K562 (cell line): ENCODE measurements around the gene VPS50. TPM values are rescaled to one million over a fixed set of nuclear protein-coding genes. Genes with fewer than 3 reads are reported as not detected.

Experiments
- ATAC-seq: fragments of 200-7000 bp; cut with Tn5 transposase; 3 replicates; pipeline ENCODE4 v1.9.1; 2020; ENCODE audit warnings: moderate library complexity
- BruUV-seq: library from RNA; stranded (reverse); fragments of 400-500 nt; replicated peaks from 2 replicates; lab custom pipeline; 2021; lab: Mats Ljungman, UMichigan
- CTCF ChIA-PET: fragments of 300-600 bp; formaldehyde crosslinking; extraction: SDS; loops from one replicate; lab custom pipeline; 2021; ENCODE audit warnings: low intra/inter-chr PET ratio; lab: Yijun Ruan, JAX
- POLR2A ChIA-PET: fragments of 300-600, 350-650 bp; sonication (Branson Sonifier 250); formaldehyde crosslinking; extraction: SDS; loops from one replicate; lab custom pipeline; 2021; ENCODE audit warnings: antibody characterized with exemption, inconsistent platforms; lab: Yijun Ruan, JAX
- DNase-seq, 4 experiments: peaks; one replicate each; pipeline versions ENCODE4 v3.0.0 to v3.0.0-alpha.2; 2011 to 2018; ENCODE audit warnings: low spot score in 3 of 4, mixed read lengths in 3 of 4; ENCODE audit errors: extremely low read depth in 1 of 4
- FAIRE-seq: peaks from 2 replicates; lab custom pipeline; 2011; peaks lifted over from hg19 to GRCh38; lab: Jason Lieb, UNC
- H2AFZ ChIP-seq: 2 replicates; pipeline ENCODE4 v1.6.0; 2011; ENCODE audit warnings: low read depth, low read length, control low read depth, inconsistent platforms
- H3K27ac ChIP-seq: fragments of 200-600 bp; 3 replicates; pipeline ENCODE4 v1.8.0; 2011; ENCODE audit warnings: low read depth, mild to moderate bottlenecking, control low read depth, inconsistent platforms, low read length, moderate library complexity, mixed read lengths; ENCODE audit errors: extremely low read depth
- H3K27me3 ChIP-seq, 2 experiments: fragments of 300-600 bp in 1 of 2; 2 replicates in 1 of 2; 3 replicates in 1 of 2; pipeline versions ENCODE4 v1.6.0 to v1.8.0; 2011; ENCODE audit warnings: inconsistent platforms in 2 of 2, low read length in 2 of 2, mild to moderate bottlenecking in 1 of 2, mixed read lengths in 1 of 2, moderate library complexity in 1 of 2; ENCODE audit not compliant: control insufficient read depth in 2 of 2, insufficient read depth in 2 of 2
- H3K36me3 ChIP-seq: fragments of 300-600 bp; 3 replicates; pipeline ENCODE4 v1.8.0; 2011; ENCODE audit warnings: mild to moderate bottlenecking, low read length, inconsistent platforms; ENCODE audit not compliant: control insufficient read depth, insufficient read depth
- H3K4me1 ChIP-seq, 2 experiments: fragments of 200-600 bp in 1 of 2; replicated peaks in 1 of 2; 2 replicates in 1 of 2; 3 replicates in 1 of 2; pipeline versions ENCODE4 v1.5.1 to v1.8.0; 2011; ENCODE audit warnings: inconsistent platforms in 2 of 2, low read length in 2 of 2, mild to moderate bottlenecking in 1 of 2, mixed read lengths in 1 of 2, moderate library complexity in 1 of 2; ENCODE audit not compliant: control insufficient read depth in 2 of 2, insufficient read depth in 2 of 2
- H3K4me2 ChIP-seq: 2 replicates; pipeline ENCODE4 v1.6.1; 2011; ENCODE audit warnings: low read length, control low read depth, inconsistent platforms, mixed read lengths; ENCODE audit not compliant: insufficient read depth
- H3K4me3 ChIP-seq: fragments of 200-600 bp; sonication (generic), shearing (Covaris generic); 2 replicates; pipeline ENCODE4 v1.5.1; 2016; ENCODE audit warnings: control low read depth, inconsistent platforms
- H3K79me2 ChIP-seq: fragments of 200-600 bp; 3 replicates; pipeline ENCODE4 v1.8.0; 2011; ENCODE audit warnings: low read length, inconsistent platforms; ENCODE audit not compliant: control insufficient read depth, insufficient read depth
- H3K9ac ChIP-seq, 2 experiments: 2 replicates each; pipeline versions ENCODE4 v1.6.0 to v1.6.1; 2011; ENCODE audit warnings: low read depth in 2 of 2, low read length in 2 of 2, control low read depth in 1 of 2, inconsistent platforms in 1 of 2, mild to moderate bottlenecking in 1 of 2, mixed read lengths in 1 of 2; ENCODE audit not compliant: insufficient read depth in 1 of 2
- H3K9me1 ChIP-seq: one replicate; pipeline ENCODE4 v1.6.0; 2011; ENCODE audit warnings: inconsistent platforms, mild to moderate bottlenecking, low read length, moderate library complexity; ENCODE audit not compliant: control insufficient read depth, insufficient read depth
- H3K9me3 ChIP-seq: replicated peaks from 2 replicates; pipeline ENCODE4 v1.5.1; 2011; ENCODE audit warnings: low read depth, low read length, inconsistent platforms; ENCODE audit not compliant: control insufficient read depth, insufficient read depth
- H4K20me1 ChIP-seq: replicated peaks from 2 replicates; pipeline ENCODE4 v1.6.1; 2011; ENCODE audit warnings: low read length, inconsistent platforms, mixed read lengths; ENCODE audit not compliant: control insufficient read depth, insufficient read depth
- ADNP ChIP-seq: fragments of 200-800 bp; sonication (Bioruptor generic); IDR thresholded peaks from 2 replicates; pipeline ENCODE4 v1.6.1; 2016; ENCODE audit warnings: missing genetic modification characterization, missing compliant biosample characterization
- CBX5 ChIP-seq: IDR thresholded peaks from 2 replicates; pipeline ENCODE4 v1.6.1; 2014; ENCODE audit warnings: low read depth, borderline replicate concordance
- DMBX1 ChIP-seq: fragments of 250-450 bp; sonication (Bioruptor Pico); IDR thresholded peaks from 2 replicates; pipeline ENCODE4 v1.8.0; 2022; ENCODE audit warnings: inconsistent platforms, mild to moderate bottlenecking, moderate library complexity, borderline replicate concordance
- GTF2A2 ChIP-seq: IDR thresholded peaks from 2 replicates; pipeline ENCODE4 v1.6.1; 2016; ENCODE audit warnings: mild to moderate bottlenecking, missing genetic modification characterization, missing compliant biosample characterization
- HES1 ChIP-seq: fragments of 450-650 bp; IDR thresholded peaks from 2 replicates; pipeline ENCODE4 v1.6.1; 2016; ENCODE audit warnings: low read depth, mild to moderate bottlenecking, moderate library complexity
- HSF4 ChIP-seq: fragments of 250-450 bp; sonication (Bioruptor Pico); IDR thresholded peaks from 2 replicates; pipeline ENCODE4 v2.1.2; 2022; ENCODE audit warnings: mild to moderate bottlenecking, moderate library complexity, borderline replicate concordance
- NFRKB ChIP-seq: fragments of 450-650 bp; IDR thresholded peaks from 2 replicates; pipeline ENCODE4 v1.6.1; 2016; ENCODE audit warnings: low read depth
- RBFOX2 ChIP-seq: fragments of 200-400 bp; formaldehyde crosslinking; IDR thresholded peaks from 2 replicates; pipeline ENCODE4 v1.6.1; 2017; ENCODE audit warnings: low read depth, mild to moderate bottlenecking, low read length, moderate library complexity
- SIN3B ChIP-seq: fragments of 450-650 bp; IDR thresholded peaks from 2 replicates; pipeline ENCODE4 v1.6.1; 2017; ENCODE audit warnings: low read depth, mild to moderate bottlenecking, moderate library complexity
- SMARCA5 ChIP-seq: fragments of 450-650 bp; IDR thresholded peaks from 2 replicates; pipeline ENCODE4 v1.6.1; 2016
- SREBF2 ChIP-seq: sonication (generic); formaldehyde crosslinking; IDR thresholded peaks from 2 replicates; pipeline ENCODE4 v1.4.0; 2020; ENCODE audit warnings: mild to moderate bottlenecking, missing genetic modification reagents
- SRSF9 ChIP-seq: fragments of 200-400 bp; formaldehyde crosslinking; IDR thresholded peaks from 2 replicates; pipeline ENCODE4 v1.6.1; 2017; ENCODE audit warnings: low read depth, low read length, borderline replicate concordance
- TRIM25 ChIP-seq: fragments of 450-650 bp; IDR thresholded peaks from 2 replicates; pipeline ENCODE4 v1.7.0; 2016; ENCODE audit warnings: borderline replicate concordance
- UBTF ChIP-seq, 2 experiments: IDR thresholded peaks; 2 replicates each; pipeline ENCODE4 v1.6.1; 2012; ENCODE audit warnings: improper control_type of control experiment in 2 of 2, low read depth in 2 of 2, low read length in 2 of 2, borderline replicate concordance in 1 of 2
- YBX1 ChIP-seq: fragments of 450-650 bp; IDR thresholded peaks from 2 replicates; pipeline ENCODE4 v1.7.1; 2016; ENCODE audit warnings: mild to moderate bottlenecking
- WGBS: fragments of 100-300 bp; shearing (Covaris generic); methylation state at CpG from one replicate; pipeline ENCODE4 v1.1.6; 2016; ENCODE audit warnings: low coverage, mixed read lengths; ENCODE audit not compliant: insufficient coverage; ENCODE audit errors: missing lambda C conversion rate; 5-methylcytosine and 5-hydroxymethylcytosine counted together
- in situ Hi-C: fragments of 300-500 bp; cut with MboI; formaldehyde crosslinking; loops from 4 replicates; pipeline ENCODE4 v1.15.0; 2018; ENCODE audit warnings: inconsistent platforms, mixed read lengths
- intact Hi-C: fragments of 100-400 bp; cut with micrococcal nuclease; formaldehyde crosslinking; loops from 2 replicates; pipeline ENCODE4 v1.14.2; 2022
- polyA plus RNA-seq, 8 experiments: library from polyadenylated mRNA; depleted of rRNA in 4 of 8; stranded (reverse) in 5 of 8; unstranded in 3 of 8; fragments of >200 nt; fragmentation: Nextera tagmentation in 2 of 8; fragmentation: Illumina TruSeq in 1 of 8; extraction: Ambion mirVana in 2 of 8; extraction: Trizol in 1 of 8; gene quantifications; 2 replicates each; pipeline versions ENCODE4 v1.2.1 to v1.2.3, GENCODE V29; 2011 to 2014; ENCODE audit warnings: inconsistent platforms in 1 of 8, missing spikeins in 1 of 8
- total RNA-seq, 7 experiments: library from RNA; depleted of rRNA in 6 of 7; stranded (reverse); fragments of >200 nt in 6 of 7; fragmentation: Illumina TruSeq in 2 of 7; extraction: Trizol in 2 of 7; gene quantifications; 2 replicates each; pipeline versions ENCODE4 v1.2.1 to v1.2.3, GENCODE V29; 2011 to 2021; ENCODE audit warnings: low replicate concordance in 1 of 7

Gene VPS50
- total and polyA plus RNA-seq, 9 of the 15 experiments (the other 6 are each of a cell fraction or from before 2014, with no cell fraction given): 10.5 to 29.4 (median 15.8) TPM

GRCh38 chr7:93239824-93240223 lies 7.7 kb downstream of the VPS50 start:
- H3K9me1 ChIP-seq: no peaks in the 10 kb centered on the region
- no peaks in the 10 kb centered on the region for H3K9me3 ChIP-seq
- peaks cover 0 to 4% of the 10 kb centered on the region in 2 experiments; a peak in 2 of 5 replicates for H3K4me1 ChIP-seq
- in situ Hi-C loops (loop anchor here (5.0 kb wide), 1 partner anchor 307 kb away; no protein-coding TSS in a partner anchor), intact Hi-C loops (loop anchor here (10.0 kb wide), 1 partner anchor 845 kb away; no protein-coding TSS in a partner anchor)
- no peak overlapping the region for H2AFZ ChIP-seq
- BruUV-seq: no TSS peak
- CTCF ChIA-PET: no interaction called here
- no peak overlapping the region for H3K4me2 ChIP-seq
- H3K27me3 ChIP-seq: no peaks in the 10 kb centered on the region
- no peaks in the 10 kb centered on the region for H4K20me1 ChIP-seq
- H3K27ac ChIP-seq: no peak overlapping the region
- FAIRE-seq: no peak
- H3K4me3 ChIP-seq: no peak overlapping the region
- no peak overlapping the region for H3K9ac ChIP-seq
- H3K36me3 ChIP-seq: no peaks in the 10 kb centered on the region
- POLR2A ChIA-PET: interaction anchor here (1.7 kb wide), 1 partner anchor 8 kb away, joined by 6 read pairs; the partner anchor contains the start of gene VPS50
- DNase-seq: no peak
- no peak for TF ChIP-seq SRSF9
- no peak for TF ChIP-seq DMBX1
- no peak for TF ChIP-seq SMARCA5
- no peak for TF ChIP-seq ADNP
- TF ChIP-seq RBFOX2: no peak
- no peak for TF ChIP-seq YBX1
- no peak for TF ChIP-seq CBX5
- no peak for TF ChIP-seq TRIM25
- TF ChIP-seq SIN3B: no peak
- no peak for TF ChIP-seq GTF2A2
- no peak for TF ChIP-seq SREBF2 (CRISPR knock-in tag)
- no peak for TF ChIP-seq UBTF (IDR thresholded peaks at IDR 0.05; ENCODE audit: borderline replicate concordance in 1 of 2, low read depth in 2 of 2, low read length in 2 of 2)
- no peak for TF ChIP-seq HSF4 (CRISPR knock-in tag)
- no peak for TF ChIP-seq NFRKB
- TF ChIP-seq HES1: no peak
- H3K79me2 ChIP-seq: peaks cover 5% of the 10 kb centered on the region; the same call in 1 of the 3 replicates
- ATAC-seq: no peak
- 26% methylated on average over 4 of the region's 4 CpGs for WGBS
